GM19099 (cell line): ENCODE results near the gene UBE2R2.

Source experiments
- POLR2A ChIP-seq: IDR thresholded peaks from 3 replicates; pipeline ENCODE4 v1.6.1; 2011; ENCODE audit warnings: low read depth; ENCODE audit not compliant: insufficient read length; ENCODE audit errors: extremely low read depth

The UBE2R2 gene

DNA sequence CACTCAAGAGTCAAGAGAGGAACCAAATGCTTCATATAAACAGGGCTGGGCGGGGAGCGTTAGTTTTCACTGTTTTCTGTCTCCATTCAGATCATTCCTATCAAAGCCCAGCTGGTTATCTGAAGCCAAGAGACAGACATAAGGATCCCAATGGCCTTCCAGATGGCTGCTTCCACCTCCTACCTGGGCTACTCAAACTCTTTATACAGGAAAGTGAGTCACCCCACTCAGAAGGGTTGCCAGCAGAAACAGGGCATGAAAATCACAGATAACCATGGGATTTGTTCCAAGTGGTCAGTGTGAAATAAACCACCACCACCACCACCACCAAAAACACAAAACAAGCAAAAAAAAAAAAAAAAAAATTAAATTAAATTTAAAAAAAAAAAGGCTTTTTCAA is 16.1 kb upstream of the UBE2R2 start:
- no peak for TF ChIP-seq POLR2A

DNA sequence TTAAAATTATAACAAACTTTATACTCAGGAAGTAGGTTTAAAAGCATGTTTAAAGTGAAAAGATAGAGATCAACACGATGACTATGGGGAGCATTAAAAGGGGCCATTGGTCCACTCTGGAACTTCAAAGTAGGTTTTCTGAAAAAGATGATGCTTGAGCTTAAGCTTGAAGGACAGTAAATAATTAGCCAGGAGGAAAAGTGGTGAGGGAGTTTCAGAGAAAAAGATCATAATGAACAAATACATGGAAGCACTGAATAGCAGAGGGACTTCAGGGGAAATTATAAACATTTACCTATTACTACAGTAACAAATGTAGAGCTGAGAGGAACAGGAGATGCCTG is 8.0 kb upstream of the UBE2R2 start:
- TF ChIP-seq POLR2A: peak; percentile 21

DNA sequence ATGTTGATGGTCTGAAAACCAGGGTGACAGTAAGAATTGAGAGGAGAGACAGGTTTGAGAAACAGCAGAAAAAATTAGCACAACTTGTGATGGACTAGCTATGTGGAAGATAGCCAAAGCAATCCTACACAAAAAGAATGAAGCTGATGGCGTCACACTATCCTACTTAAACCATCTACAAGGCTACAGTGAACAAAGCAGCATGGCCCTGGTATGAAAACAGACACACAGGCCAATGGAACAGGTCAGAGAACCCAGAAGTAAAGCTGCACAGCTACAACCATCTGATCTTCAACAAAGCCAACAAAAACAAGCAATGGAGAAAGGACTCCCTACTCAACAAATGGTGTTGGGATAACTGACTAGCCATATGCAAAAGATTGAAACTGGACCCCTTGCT is 7.5 kb upstream of the UBE2R2 start:
- no peak for TF ChIP-seq POLR2A

DNA sequence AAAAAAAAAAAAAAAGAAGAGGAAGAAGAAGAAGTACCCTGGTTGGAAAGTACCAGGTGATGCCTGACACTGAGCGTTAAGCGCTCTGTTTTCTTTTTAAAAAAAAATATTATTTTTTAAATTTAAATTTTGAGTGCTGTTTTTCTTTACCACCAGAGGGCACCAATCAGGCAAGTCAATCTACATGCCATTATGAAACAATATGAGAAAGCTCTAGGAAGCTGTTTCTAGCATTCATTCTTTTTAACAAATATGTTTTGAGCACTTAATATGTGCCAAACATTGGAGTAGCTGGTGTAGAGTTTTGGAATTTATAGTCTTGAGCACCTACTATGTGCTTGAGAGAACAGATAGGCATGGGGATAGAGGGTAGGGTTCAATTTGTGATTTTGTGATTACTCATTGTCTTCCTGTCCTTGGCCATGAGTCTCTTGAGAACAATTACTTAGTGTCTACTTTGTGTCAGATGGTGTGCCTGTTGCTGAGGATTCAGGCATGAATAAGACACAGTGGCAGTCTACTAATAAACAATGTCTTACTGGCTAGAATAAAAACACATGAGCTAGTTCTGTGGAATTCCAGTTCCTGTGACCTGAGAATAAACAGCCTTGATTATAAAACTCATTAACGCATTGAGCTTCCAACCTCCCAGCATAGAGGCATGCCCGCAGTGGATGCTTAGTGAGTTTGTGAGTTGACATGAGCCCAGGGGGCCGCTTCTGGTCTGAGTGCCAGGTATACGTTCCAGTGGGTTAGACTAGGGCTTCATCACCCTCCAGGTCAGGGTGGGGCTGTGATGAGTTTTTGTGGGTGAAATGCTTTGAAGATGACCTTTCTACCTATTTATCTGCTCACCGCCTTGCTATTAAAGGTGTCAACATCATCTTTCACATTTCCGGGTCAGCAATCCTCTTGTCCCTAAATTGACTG is 3.0 kb upstream of the UBE2R2 start:
- no peak for TF ChIP-seq POLR2A

DNA sequence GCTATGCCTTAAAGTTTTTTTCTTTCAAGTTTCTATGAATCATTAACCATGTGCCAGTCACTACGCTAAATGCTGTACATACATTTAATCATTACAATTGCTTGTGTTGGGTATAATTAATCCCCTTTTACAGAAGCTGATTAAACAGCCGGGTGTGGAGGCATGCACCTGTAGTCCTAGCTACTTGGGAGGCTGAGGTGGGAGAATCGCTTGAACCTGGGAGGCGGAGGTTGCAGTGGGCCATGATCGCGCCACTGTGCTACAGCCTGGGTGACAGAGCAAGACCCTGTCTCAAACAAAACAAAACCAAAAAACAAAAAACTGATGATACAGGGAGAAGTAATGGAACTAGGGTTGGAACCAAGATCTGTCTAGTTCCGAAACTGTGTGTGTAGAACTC is 1.2 kb upstream of the UBE2R2 start:
- TF ChIP-seq POLR2A: no peak

DNA sequence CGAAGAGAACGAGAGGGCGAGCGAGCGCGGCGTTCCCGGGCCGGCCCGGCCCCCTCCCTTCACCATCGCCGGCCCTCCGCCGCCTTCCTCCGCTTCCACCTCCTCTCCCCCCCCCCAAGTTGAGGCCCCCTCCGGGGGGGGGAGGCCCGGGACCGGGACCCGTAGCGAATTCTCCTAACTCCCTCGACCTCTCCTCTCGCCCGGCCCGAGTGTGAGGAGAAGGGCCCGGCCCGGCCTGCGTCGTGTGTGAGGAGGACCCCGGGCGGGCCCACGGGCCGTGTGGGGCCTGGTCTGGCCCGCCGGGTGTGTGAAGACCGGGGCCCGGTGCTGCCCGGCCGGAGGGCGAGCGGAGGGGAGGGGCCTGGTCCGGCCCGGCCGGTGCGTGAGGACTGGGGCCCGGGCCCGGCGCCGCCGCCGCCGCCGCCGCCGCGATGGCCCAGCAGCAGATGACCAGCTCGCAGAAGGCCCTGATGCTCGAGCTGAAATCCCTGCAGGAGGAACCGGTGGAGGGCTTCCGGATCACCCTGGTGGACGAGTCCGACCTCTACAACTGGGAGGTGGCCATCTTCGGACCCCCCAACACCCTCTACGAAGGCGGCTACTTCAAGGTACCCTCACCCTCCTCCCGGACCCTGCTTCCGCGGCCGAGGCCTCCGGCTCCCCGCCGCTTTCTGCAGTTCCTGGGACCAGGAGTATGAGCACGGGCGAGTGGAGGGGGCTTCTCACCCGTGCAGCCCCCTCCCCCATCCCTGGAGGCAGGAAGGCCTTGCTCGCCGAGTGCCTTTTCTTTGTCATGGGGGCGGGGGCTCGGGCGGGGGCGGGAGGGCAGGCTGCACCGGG is 587 bp downstream of the UBE2R2 start:
- TF ChIP-seq POLR2A: peak; percentile 56

DNA sequence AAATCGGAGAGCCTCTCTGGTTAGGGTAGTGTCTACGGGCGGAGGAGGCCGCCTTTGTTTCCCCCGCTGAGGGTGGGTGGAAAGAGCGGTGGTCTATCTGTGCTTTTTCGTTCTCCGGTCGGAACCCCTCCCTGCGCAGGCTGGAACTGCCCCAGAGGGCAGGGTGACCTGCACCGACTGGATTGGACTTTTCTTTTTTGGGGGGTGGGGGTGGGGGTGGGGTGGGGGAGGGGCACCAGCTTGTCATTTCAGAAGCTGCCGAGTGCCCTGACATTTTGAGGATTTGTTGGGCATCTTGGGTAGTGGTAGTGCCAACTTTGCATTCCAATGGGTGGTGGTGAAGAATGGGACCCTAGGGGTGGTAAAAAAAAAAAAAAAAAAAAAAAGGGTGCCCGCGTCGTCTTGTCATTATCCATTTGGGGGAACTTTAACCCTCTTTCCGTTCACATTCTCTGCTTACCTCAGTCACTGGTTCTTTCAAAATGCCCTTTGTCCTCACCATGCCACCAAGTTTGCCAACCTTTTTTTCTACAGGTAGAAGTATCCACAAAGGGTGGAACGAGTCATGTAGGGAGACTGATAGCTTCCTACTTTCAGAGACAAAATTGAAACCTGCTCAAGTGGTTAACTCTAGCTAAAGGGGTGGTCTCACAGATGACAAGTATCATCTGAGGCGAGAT is 1.3 kb downstream of the UBE2R2 start:
- TF ChIP-seq POLR2A: no peak

DNA sequence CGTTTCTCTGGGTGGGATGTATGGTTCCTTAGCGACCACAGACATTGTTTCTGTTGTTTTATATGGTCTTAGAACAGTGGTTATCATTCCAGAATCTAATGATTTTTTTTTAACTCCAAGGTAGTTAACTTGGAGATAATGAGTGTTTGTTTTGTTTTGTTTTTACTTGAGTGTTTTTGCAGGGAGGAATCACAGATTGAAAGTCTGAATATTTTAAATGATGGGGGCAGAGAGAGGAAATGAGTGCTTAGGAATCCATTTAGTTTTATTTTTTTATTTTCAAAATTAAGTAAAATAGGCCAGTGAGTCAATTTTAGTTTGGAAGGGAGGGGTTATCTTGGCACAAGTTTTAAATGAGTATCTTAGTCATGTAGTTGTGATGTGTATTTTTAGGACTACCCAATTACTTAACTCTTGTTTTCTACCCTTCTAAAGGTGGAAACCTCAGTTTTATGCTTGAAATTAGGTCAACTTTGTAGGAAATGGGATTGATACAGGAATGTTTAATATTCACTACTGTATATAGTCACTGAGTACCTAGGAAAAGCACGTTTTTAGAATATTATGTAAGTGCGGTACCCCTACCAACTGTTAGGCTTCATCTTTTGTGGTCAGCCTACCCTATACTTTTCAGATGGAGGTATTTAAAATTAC is 2.0 kb downstream of the UBE2R2 start:
- TF ChIP-seq POLR2A: no peak

DNA sequence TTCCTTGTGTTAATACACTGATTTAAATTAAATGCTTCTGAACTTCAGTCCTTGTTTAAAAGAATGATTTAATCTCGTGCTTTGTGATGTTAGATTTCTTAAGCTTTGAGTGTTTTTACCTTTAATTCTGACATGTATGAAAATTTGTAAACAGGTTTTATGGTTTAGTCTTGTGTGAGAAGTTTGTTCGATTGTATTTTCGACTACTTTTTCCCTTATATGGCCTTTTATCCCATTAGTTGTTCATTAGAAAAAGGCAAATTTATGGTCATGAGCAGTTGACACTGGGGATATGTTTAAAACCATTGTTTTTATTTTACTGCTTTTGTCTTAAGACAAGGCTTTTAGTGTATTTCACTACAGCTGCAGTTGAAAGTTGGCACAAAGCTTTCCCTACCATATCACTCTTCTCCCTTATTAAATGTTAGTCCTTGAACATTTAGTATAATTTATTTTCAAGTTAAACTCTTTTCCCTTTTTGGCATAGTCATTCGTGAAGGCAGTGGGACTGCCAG is 3.3 kb downstream of the UBE2R2 start:
- TF ChIP-seq POLR2A: no peak

DNA sequence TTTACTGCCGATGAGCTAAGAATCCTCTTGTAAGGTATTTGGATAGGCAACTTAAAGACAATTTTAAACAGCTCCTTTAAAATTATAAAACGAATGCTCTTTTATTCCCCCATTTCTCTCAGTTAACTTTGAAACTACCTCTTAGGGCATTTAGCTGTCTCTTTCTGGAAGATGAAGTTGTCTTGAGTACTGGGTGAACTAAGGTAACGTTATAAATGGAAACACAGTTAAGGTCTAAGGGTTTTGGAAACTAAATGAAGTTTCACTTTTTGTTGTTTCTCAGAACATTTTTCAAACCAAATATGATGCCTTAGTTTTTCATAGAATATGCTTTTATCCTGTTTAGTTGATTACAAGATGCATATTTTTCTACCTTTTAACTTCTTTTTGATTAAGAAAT is 6.8 kb downstream of the UBE2R2 start:
- no peak for TF ChIP-seq POLR2A

DNA sequence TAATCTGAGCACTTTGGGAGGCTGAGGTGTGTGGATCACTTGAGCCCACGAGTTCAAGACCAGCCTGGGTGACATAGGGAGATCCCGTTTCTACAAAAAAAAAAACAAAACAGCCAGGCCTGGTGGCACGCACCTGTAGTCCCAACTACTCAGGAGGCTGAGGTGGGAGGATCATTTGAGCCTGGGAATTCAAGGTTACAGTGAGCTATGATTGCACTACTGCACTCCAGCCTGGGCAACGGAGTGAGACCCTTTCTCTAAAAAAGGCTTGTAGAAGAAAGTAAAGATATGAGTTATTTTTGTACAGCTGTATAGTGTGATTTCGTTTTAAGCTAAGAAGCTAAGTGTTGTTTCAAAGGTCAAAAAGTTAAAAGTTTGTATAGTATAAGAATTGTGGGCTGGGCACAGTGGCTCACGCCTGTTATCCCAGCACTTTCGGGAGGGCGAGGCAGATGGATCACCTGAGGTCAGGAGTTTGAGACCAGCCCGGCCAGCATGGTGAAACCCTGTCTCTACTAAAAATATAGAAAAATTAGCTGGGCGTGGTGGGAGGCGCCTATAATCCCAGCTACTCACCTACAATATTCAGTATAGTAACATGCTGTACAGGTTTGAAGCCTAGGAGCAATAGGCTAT is 18.8 kb downstream of the UBE2R2 start:
- no peak for TF ChIP-seq POLR2A

DNA sequence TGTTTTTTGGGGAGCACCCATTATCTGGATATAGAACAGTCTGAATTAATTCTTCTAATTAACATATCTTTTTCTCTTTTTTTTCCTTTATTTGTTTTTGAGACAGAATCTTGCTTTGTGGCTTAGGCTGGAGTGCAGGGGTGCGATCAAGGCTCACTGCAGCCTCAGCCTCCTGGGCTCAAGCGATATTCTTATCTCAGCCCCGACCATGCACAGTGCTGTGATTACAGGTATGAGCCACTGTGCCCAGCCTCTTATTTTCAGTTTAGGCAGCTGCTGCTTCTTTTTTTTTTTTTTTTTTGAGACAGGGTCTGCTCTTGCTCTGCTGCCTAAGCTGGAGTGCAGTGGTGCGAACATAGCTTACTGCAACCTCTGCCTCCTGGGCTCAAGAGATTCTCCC is 20.2 kb downstream of the UBE2R2 start:
- no peak for TF ChIP-seq POLR2A

DNA sequence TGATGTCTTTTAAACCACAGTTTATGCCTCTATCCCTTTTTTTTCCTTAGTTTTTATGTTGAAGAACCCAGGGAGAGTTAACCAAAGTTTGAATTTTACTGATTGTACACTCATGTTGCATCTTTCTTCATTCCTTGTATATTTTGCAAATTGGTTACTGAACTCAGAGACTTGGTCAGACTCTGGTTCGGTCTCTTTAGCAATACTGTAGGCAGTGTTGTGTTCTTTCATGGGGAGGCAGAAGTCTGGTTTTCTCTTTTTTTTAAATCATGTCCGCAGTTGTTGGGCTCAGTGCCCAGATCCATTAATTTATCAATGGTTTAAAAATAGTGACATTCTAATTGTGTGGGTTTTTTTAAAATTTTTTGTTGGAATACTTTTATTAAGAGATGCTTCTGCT is 23.4 kb downstream of the UBE2R2 start:
- TF ChIP-seq POLR2A: no peak

DNA sequence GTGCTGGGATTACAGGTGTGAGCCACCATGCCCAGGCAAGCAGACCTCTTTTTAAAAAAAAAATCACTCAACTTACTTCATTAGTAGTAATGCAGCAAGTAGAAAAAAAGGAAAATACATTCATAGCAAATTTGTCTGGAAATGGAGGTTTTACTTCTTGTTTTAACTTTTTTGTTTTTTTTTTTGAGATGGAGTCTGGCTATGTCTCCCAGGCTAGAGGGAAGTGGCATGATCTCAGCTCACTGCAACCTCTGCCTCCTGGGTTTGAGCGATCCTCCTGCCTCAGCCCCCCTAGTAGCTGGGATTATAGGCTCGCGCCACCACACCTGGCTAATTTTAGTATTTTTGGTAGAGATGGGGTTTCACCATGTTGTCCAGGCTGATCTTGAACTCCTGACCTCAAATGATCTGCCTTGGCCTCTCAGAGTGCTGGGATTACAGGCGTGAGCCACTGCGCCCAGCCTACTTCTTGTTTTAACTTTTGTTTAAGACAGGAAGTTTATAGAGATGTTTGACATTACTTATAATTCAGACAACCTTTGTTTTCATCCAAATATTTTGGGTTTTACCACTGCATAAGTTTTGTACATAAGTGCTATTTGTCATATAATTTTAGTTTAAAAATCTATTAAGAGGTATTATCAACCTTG is 26.5 kb downstream of the UBE2R2 start:
- TF ChIP-seq POLR2A: no peak
